ENCODE data around the gene GPR35. TPM values are rescaled to one million over a fixed set of nuclear protein-coding genes. Genes with fewer than 3 reads are reported as not detected.

Gene GPR35
- polyA plus RNA-seq, 1 experiment = 0.06 TPM

DNA sequence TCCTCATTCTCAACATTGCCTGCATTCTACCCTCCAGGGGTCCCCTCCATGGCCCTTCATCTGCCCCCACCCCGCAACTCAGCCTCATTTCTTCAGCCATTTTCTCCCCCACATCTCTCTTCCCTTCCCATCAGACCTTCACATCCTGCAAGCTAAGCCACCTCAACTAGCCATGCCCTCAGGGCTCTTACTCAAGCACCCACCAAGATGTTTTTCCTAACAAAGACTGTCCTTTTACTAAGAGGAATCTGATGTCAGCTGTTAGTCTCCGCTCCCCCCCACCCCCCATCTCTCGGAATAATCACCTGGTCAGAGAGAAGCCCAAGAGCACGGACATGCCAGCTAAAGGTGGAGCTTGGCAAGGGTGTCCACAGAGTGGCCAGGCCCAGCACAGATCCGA is 43.5 kb upstream of the GPR35 start:
- no peak overlapping the region for H3K4me3 ChIP-seq (ENCODE audit: low read depth, low read length)
- DNase-seq (ENCODE audit: low read depth, low spot score) = no peak
- ChIA-PET POLR2A (no interaction called here), CTCF (no interaction called here)
- H3K27ac ChIP-seq (ENCODE audit: low read depth, low read length) = no peak overlapping the region
- no peak for TF ChIP-seq CTCF (IDR thresholded peaks at IDR 0.05; ENCODE audit: low read depth, low read length)
- no peaks in the 10 kb centered on the region for H3K27me3 ChIP-seq (ENCODE audit: control insufficient read depth, insufficient read depth, low read length)
- H3K9me3 ChIP-seq (ENCODE audit: control insufficient read depth, insufficient read depth, low read length) = no peaks in the 10 kb centered on the region; the same call in 1 of the 2 replicates

- ChIA-PET POLR2A (no interaction called here), CTCF (interaction anchor here (1.1 to 1.2 kb wide), 2 partner anchors 16 to 17 kb away, joined by 3 to 4 read pairs; no protein-coding TSS in a partner anchor)
- H3K27me3 ChIP-seq (ENCODE audit: control insufficient read depth, insufficient read depth, low read length) = no peaks in the 10 kb centered on the region
- H3K27ac ChIP-seq (ENCODE audit: low read depth, low read length) = no peak overlapping the region
- no peak for DNase-seq (ENCODE audit: low read depth, low spot score)
- no peak overlapping the region for H3K4me3 ChIP-seq (ENCODE audit: low read depth, low read length)
- H3K9me3 ChIP-seq (ENCODE audit: control insufficient read depth, insufficient read depth, low read length) = no peaks in the 10 kb centered on the region; the same call in 1 of the 2 replicates
- no peak for TF ChIP-seq CTCF (IDR thresholded peaks at IDR 0.05; ENCODE audit: low read depth, low read length)
Measured at GRCh38 chr2:240582781-240583180, 42.5 kb upstream of the GPR35 start.

GRCh38 chr2:240583774-240584173 is 41.5 kb upstream of the GPR35 start:
- CTCF ChIA-PET = interaction anchor here (1.2 kb wide), 1 partner anchor 18 kb away, joined by 4 read pairs; no protein-coding TSS in a partner anchor
- no peaks in the 10 kb centered on the region for H3K27me3 ChIP-seq (ENCODE audit: control insufficient read depth, insufficient read depth, low read length)
- no peak overlapping the region for H3K27ac ChIP-seq (ENCODE audit: low read depth, low read length)
- TF ChIP-seq CTCF (IDR thresholded peaks at IDR 0.05; ENCODE audit: low read depth, low read length) = no peak
- no peak overlapping the region for H3K4me3 ChIP-seq (ENCODE audit: low read depth, low read length)
- DNase-seq (ENCODE audit: low read depth, low spot score) = no peak
- POLR2A ChIA-PET = no interaction called here
- H3K9me3 ChIP-seq (ENCODE audit: control insufficient read depth, insufficient read depth, low read length) = no peaks in the 10 kb centered on the region; the same call in 1 of the 2 replicates

DNA sequence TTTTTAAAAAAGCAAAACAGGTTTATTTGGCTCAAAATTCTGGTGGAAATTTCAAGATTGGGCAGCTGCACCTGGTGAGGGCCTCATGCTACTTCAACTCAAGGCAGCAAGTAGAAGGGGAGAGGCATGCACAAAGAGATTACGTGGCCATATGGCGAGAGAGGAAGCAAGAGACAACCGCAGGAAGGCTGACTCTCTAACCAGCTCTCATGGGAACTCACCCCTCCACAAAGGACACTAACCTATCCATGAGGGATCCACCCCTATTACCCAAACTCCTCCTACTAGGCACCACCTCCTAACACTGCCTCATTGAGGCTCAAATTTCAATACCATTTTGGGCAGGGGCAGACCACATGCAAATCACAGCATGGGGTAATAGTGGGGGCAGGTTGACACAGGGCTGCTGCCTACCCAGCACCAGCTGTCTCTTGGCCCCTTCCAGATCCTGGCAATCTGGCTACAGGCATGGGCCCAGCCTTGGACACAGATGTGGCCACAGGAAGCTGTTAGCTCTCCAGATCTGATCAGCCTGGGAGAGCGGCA is 40.7 kb upstream of the GPR35 start:
- Histone ChIP-seq H3K9me3 (ENCODE audit: control insufficient read depth, insufficient read depth, low read length) (no peaks in the 10 kb centered on the region; the same call in 1 of the 2 replicates), H3K4me3 (ENCODE audit: low read depth, low read length) (peak overlapping the region; percentile 99), H3K27me3 (ENCODE audit: control insufficient read depth, insufficient read depth, low read length) (no peaks in the 10 kb centered on the region), H3K27ac (ENCODE audit: low read depth, low read length) (no peak overlapping the region)
- no peak for TF ChIP-seq CTCF (IDR thresholded peaks at IDR 0.05; ENCODE audit: low read depth, low read length)
- POLR2A ChIA-PET = interaction anchor here (0.5 to 2.9 kb wide), 3 partner anchors 15 to 390 kb away, joined by 3 to 15 read pairs (median 3); partner anchors contain the start of gene RNPEPL1
- DNase-seq (ENCODE audit: low read depth, low spot score) = no peak
- CTCF ChIA-PET = interaction anchor here (4.0 kb wide), 1 partner anchor 19 kb away, joined by 31 read pairs; no protein-coding TSS in a partner anchor

- ChIA-PET CTCF (interaction anchor here (3.3 to 4.0 kb wide), 2 partner anchors 19 to 71 kb away, joined by 22 to 31 read pairs; no protein-coding TSS in a partner anchor), POLR2A (interaction anchor here (0.5 to 2.9 kb wide), 4 partner anchors 9 to 389 kb away, joined by 3 to 15 read pairs (median 4); partner anchors contain the start of gene RNPEPL1)
- H3K27ac ChIP-seq (ENCODE audit: low read depth, low read length) = no peak overlapping the region
Measured at GRCh38 chr2:240585101-240585500, 40.2 kb upstream of the GPR35 start.

More at GRCh38 chr2:240585101-240585500, 40.2 kb upstream of the GPR35 start:
- no peak for DNase-seq (ENCODE audit: low read depth, low spot score)
- TF ChIP-seq CTCF (IDR thresholded peaks at IDR 0.05; ENCODE audit: low read depth, low read length) = no peak
- no peaks in the 10 kb centered on the region for H3K27me3 ChIP-seq (ENCODE audit: control insufficient read depth, insufficient read depth, low read length)
- peak overlapping the region; percentile 99 for H3K4me3 ChIP-seq (ENCODE audit: low read depth, low read length)
- no peaks in the 10 kb centered on the region; the same call in 1 of the 2 replicates for H3K9me3 ChIP-seq (ENCODE audit: control insufficient read depth, insufficient read depth, low read length)

All from AG04450 (cell line).